Osteoblast (primary cell): ENCODE data around the gene C1orf174. TPM values are rescaled to one million over a fixed set of nuclear protein-coding genes. Genes with fewer than 3 reads are reported as not detected.

Source experiments
- DNase-seq: peaks from one replicate; pipeline ENCODE4 v3.0.0; 2011; ENCODE audit warnings: low spot score, mixed read lengths; ENCODE audit not compliant: insufficient read length; ENCODE audit errors: missing footprints
- H2AFZ ChIP-seq: 2 replicates; pipeline ENCODE4 v1.6.0; 2011; ENCODE audit warnings: mild to moderate bottlenecking, low read length
- H3K27ac ChIP-seq: 2 replicates; pipeline ENCODE4 v1.5.1; 2011; ENCODE audit warnings: mild to moderate bottlenecking, low read depth, low read length, moderate library complexity
- H3K27me3 ChIP-seq: 2 replicates; pipeline ENCODE4 v1.6.0; 2012; ENCODE audit warnings: mild to moderate bottlenecking, control low read depth, inconsistent platforms, low read length, moderate library complexity; ENCODE audit not compliant: insufficient read depth
- H3K36me3 ChIP-seq: 2 replicates; pipeline ENCODE4 v1.5.1; 2011; ENCODE audit warnings: mild to moderate bottlenecking, low read length, control low read depth, moderate library complexity; ENCODE audit not compliant: insufficient read depth
- H3K4me1 ChIP-seq: 2 replicates; pipeline ENCODE4 v1.5.1; 2011; ENCODE audit warnings: mild to moderate bottlenecking, low read length, control low read depth, moderate library complexity; ENCODE audit not compliant: insufficient read depth
- H3K4me2 ChIP-seq: 2 replicates; pipeline ENCODE4 v1.6.0; 2011; ENCODE audit warnings: mild to moderate bottlenecking, low read length; ENCODE audit not compliant: insufficient read depth
- H3K4me3 ChIP-seq: fragments of 200-600 bp; sonication (generic); 3 replicates; pipeline ENCODE4 v1.5.1; 2012; ENCODE audit warnings: mild to moderate bottlenecking, low read length, inconsistent platforms; ENCODE audit not compliant: insufficient read depth
- H3K79me2 ChIP-seq: 2 replicates; pipeline ENCODE4 v1.6.0; 2012; ENCODE audit warnings: mild to moderate bottlenecking, low read length, control low read depth, inconsistent platforms; ENCODE audit not compliant: insufficient read depth
- H3K9me3 ChIP-seq: 2 replicates; pipeline ENCODE4 v1.5.1; 2011; ENCODE audit warnings: low read depth, low read length, control low read depth
- H4K20me1 ChIP-seq: 2 replicates; pipeline ENCODE4 v1.6.0; 2012; ENCODE audit warnings: mild to moderate bottlenecking, low read length, control low read depth; ENCODE audit not compliant: insufficient read depth
- CTCF ChIP-seq: IDR thresholded peaks from 2 replicates; pipeline ENCODE4 v1.5.1; 2011; ENCODE audit warnings: mild to moderate bottlenecking, low read depth, low read length, moderate library complexity; ENCODE audit errors: extremely low read depth
- total RNA-seq: library from RNA; depleted of rRNA; stranded (reverse); fragments of >200 nt; gene quantifications from 2 replicates; pipeline ENCODE4 v1.2.3, GENCODE V29; 2012

C1orf174 gene
- total RNA-seq, 1 donor = 29.3 TPM

GRCh38 chr1:3889936-3890335 lies 10.1 kb downstream of the C1orf174 start:
- Histone ChIP-seq H2AFZ (no peak overlapping the region), H3K4me2 (no peak overlapping the region), H3K4me1 (no peaks in the 10 kb centered on the region), H3K27me3 (no peaks in the 10 kb centered on the region), H4K20me1 (peaks cover 6% of the 10 kb centered on the region), H3K36me3 (peaks cover 31% of the 10 kb centered on the region), H3K79me2 (peaks cover 34% of the 10 kb centered on the region), H3K27ac (no peak overlapping the region), H3K9me3 (no peaks in the 10 kb centered on the region), H3K4me3 (no peak overlapping the region)
- no peak for TF ChIP-seq CTCF
- DNase-seq = no peak

GRCh38 chr1:3888301-3888700 lies 11.8 kb downstream of the C1orf174 start:
- Histone ChIP-seq H3K4me2 (no peak overlapping the region), H3K4me3 (no peak overlapping the region), H2AFZ (no peak overlapping the region), H3K27me3 (no peaks in the 10 kb centered on the region), H3K9me3 (no peaks in the 10 kb centered on the region), H3K79me2 (peaks cover 20% of the 10 kb centered on the region), H3K27ac (no peak overlapping the region), H4K20me1 (peaks cover 2% of the 10 kb centered on the region), H3K4me1 (no peaks in the 10 kb centered on the region), H3K36me3 (peaks cover 35% of the 10 kb centered on the region)
- TF ChIP-seq CTCF = no peak
- DNase-seq = no peak

DNA sequence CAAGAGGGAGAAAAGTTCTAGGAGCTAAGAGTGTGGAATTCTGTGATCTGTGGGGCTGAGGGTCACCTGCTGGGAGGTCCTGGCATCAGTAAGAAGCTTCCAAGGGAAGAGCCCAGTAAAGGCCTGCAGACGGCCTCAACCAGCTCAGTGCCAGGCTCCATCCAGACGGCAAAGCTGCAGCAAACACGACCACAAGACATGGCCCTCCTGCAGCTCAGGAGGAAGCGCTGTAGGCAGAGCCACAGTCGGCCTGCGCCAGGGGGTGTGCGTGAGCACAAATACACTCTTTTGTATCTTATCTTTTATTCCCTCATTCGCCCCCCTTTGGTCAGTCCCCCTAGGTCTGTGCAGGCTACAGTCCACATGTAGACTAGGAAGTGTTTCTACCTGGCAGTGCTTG lies 13.4 kb downstream of the C1orf174 start:
- H3K36me3 ChIP-seq = peaks cover 32% of the 10 kb centered on the region
- H3K4me2 ChIP-seq = no peak overlapping the region
- no peaks in the 10 kb centered on the region for H3K27me3 ChIP-seq
- H3K9me3 ChIP-seq = no peaks in the 10 kb centered on the region
- peak; percentile 57 for DNase-seq
- H3K4me1 ChIP-seq = no peaks in the 10 kb centered on the region
- H3K27ac ChIP-seq = no peak overlapping the region
- no peaks in the 10 kb centered on the region for H4K20me1 ChIP-seq
- peaks cover 12% of the 10 kb centered on the region for H3K79me2 ChIP-seq
- no peak overlapping the region for H3K4me3 ChIP-seq
- no peak for TF ChIP-seq CTCF
- no peak overlapping the region for H2AFZ ChIP-seq

- Histone ChIP-seq H3K27ac (no peak overlapping the region), H3K79me2 (peaks cover 7% of the 10 kb centered on the region), H2AFZ (no peak overlapping the region), H3K9me3 (no peaks in the 10 kb centered on the region), H3K27me3 (no peaks in the 10 kb centered on the region), H3K36me3 (peaks cover 29% of the 10 kb centered on the region), H3K4me2 (no peak overlapping the region), H3K4me3 (no peak overlapping the region), H4K20me1 (no peaks in the 10 kb centered on the region), H3K4me1 (no peaks in the 10 kb centered on the region)
- TF ChIP-seq CTCF = no peak
- DNase-seq = peak; percentile 66
Measured at GRCh38 chr1:3886106-3886670, 13.9 kb downstream of the C1orf174 start.
